Prostate gland (tissue), 2 donors: ENCODE results near the gene RSAD2.

Experiments used
- POLR2A ChIP-seq: fragments of 450-650 bp; IDR thresholded peaks from one replicate; pipeline ENCODE4 v1.6.1; 2016; ENCODE audit warnings: antibody characterized with exemption, mild to moderate bottlenecking
- TF ChIP-seq, protein P1 (sequence below), 4 experiments: fragments of 200-600 bp in 2 of 4; fragments of 450-650 bp in 2 of 4; sonication (generic) in 2 of 4; IDR thresholded peaks; 1 replicate in 3 of 4; 2 replicates in 1 of 4; pipeline ENCODE4 v1.5.1; 2016 to 2019; ENCODE audit warnings: antibody characterized with exemption in 4 of 4, mild to moderate bottlenecking in 2 of 4, moderate library complexity in 2 of 4

DNA sequence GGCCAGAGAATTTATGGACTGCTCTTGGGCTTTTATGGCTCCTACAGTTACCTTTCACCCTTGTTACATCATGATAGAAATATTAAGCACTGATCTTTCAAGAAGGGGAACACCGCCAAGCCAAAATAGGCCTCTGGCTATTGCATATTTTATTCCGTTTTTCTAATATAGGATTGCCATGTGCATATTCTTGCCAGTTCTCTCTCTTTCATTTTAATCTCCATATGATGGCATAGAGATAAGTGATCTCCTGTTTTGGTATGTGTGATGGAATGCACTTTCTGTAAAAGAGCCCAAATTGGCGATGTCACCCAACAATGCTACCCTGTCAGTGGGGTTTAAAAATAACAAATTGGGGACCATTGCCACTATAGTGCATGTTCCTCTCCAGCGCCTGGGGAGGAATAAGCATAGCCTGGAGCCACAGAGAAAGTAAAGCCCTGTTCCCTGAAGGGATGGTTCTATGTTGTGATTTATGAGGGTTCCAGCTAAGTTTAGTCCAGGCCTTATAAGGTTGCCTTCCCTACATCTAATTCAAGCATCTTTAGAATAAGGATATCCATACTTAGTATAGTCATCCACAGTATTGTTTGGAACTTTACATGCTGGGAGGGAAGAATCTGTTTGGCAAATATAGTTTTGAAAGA, 38.8 kb upstream of the RSAD2 start:
- TF ChIP-seq, protein P1, sequence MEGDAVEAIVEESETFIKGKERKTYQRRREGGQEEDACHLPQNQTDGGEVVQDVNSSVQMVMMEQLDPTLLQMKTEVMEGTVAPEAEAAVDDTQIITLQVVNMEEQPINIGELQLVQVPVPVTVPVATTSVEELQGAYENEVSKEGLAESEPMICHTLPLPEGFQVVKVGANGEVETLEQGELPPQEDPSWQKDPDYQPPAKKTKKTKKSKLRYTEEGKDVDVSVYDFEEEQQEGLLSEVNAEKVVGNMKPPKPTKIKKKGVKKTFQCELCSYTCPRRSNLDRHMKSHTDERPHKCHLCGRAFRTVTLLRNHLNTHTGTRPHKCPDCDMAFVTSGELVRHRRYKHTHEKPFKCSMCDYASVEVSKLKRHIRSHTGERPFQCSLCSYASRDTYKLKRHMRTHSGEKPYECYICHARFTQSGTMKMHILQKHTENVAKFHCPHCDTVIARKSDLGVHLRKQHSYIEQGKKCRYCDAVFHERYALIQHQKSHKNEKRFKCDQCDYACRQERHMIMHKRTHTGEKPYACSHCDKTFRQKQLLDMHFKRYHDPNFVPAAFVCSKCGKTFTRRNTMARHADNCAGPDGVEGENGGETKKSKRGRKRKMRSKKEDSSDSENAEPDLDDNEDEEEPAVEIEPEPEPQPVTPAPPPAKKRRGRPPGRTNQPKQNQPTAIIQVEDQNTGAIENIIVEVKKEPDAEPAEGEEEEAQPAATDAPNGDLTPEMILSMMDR (IDR thresholded peaks at IDR 0.05) = no peak
- TF ChIP-seq POLR2A = no peak
